Iris pigment epithelial cell (primary cell): ENCODE measurements around the gene POU2AF1.

Experiments used
- DNase-seq: peaks from one replicate; pipeline ENCODE4 v3.0.0-alpha.2; 2011; ENCODE audit warnings: low read depth

POU2AF1 gene

GRCh38 chr11:111386611-111387150 is 7.6 kb upstream of the POU2AF1 start:
- no peak for DNase-seq

- DNase-seq = peak; percentile 21
Measured at GRCh38 chr11:111384494-111384893, 5.4 kb upstream of the POU2AF1 start.

GRCh38 chr11:111382451-111382850 is 3.4 kb upstream of the POU2AF1 start:
- no peak for DNase-seq

GRCh38 chr11:111379602-111380136 is 594 bp upstream of the POU2AF1 start:
- DNase-seq = no peak

- no peak for DNase-seq
Measured at GRCh38 chr11:111378185-111378860, 752 bp downstream of the POU2AF1 start.

- no peak for DNase-seq
Measured at GRCh38 chr11:111376181-111376871, 2.7 kb downstream of the POU2AF1 start.

GRCh38 chr11:111373590-111373989 is 5.5 kb downstream of the POU2AF1 start:
- DNase-seq = no peak

GRCh38 chr11:111372538-111372937 is 6.5 kb downstream of the POU2AF1 start:
- DNase-seq = no peak

- DNase-seq = no peak
Measured at GRCh38 chr11:111370902-111371578, 8.0 kb downstream of the POU2AF1 start.

GRCh38 chr11:111370270-111370901 is 8.7 kb downstream of the POU2AF1 start:
- DNase-seq = no peak

GRCh38 chr11:111368285-111368560 is 10.9 kb downstream of the POU2AF1 start:
- DNase-seq = no peak

- no peak for DNase-seq
Measured at GRCh38 chr11:111367411-111368284, 11.4 kb downstream of the POU2AF1 start.

- no peak for DNase-seq
Measured at GRCh38 chr11:111366560-111367410, 12.3 kb downstream of the POU2AF1 start.

- no peak for DNase-seq
Measured at GRCh38 chr11:111365722-111366559, 13.1 kb downstream of the POU2AF1 start.

GRCh38 chr11:111364503-111364902 is 14.6 kb downstream of the POU2AF1 start:
- DNase-seq = no peak

GRCh38 chr11:111363985-111364384 is 15.1 kb downstream of the POU2AF1 start:
- DNase-seq = no peak

GRCh38 chr11:111362887-111363411 is 16.1 kb downstream of the POU2AF1 start:
- no peak for DNase-seq

GRCh38 chr11:111361874-111362273 is 17.2 kb downstream of the POU2AF1 start:
- no peak for DNase-seq
